Thyroid gland (tissue), 4 donors: Measurements from ENCODE around the gene OSMR.

ENCODE experiments used
- CTCF ChIP-seq, 6 experiments: fragments of 200-600 bp in 3 of 6; fragments of 450-650 bp in 3 of 6; sonication (generic) in 3 of 6; IDR thresholded peaks; one replicate each; pipeline ENCODE4 v1.5.1; 2016 to 2019; ENCODE audit warnings: antibody characterized with exemption in 6 of 6, mild to moderate bottlenecking in 2 of 6, inconsistent platforms in 1 of 6, moderate library complexity in 1 of 6
- POLR2A ChIP-seq, 2 donors: fragments of 450-650 bp; IDR thresholded peaks; one replicate each; pipeline ENCODE4 v1.6.1; 2017; ENCODE audit warnings: antibody characterized with exemption in 2 of 2, mild to moderate bottlenecking in 2 of 2, moderate library complexity in 1 of 2

GRCh38 chr5:38814879-38815278, 30.9 kb upstream of the OSMR start:
- no peak for TF ChIP-seq CTCF (IDR thresholded peaks at IDR 0.05)
- TF ChIP-seq POLR2A (IDR thresholded peaks at IDR 0.05) = no peak
